ENCODE measurements around the gene LAMTOR5.
"Not testable (repeated sequence)": the region's sequence is repeated elsewhere in the genome, so short reads cannot be mapped to it uniquely, and the experiment has no call there.

LAMTOR5 gene

DNA sequence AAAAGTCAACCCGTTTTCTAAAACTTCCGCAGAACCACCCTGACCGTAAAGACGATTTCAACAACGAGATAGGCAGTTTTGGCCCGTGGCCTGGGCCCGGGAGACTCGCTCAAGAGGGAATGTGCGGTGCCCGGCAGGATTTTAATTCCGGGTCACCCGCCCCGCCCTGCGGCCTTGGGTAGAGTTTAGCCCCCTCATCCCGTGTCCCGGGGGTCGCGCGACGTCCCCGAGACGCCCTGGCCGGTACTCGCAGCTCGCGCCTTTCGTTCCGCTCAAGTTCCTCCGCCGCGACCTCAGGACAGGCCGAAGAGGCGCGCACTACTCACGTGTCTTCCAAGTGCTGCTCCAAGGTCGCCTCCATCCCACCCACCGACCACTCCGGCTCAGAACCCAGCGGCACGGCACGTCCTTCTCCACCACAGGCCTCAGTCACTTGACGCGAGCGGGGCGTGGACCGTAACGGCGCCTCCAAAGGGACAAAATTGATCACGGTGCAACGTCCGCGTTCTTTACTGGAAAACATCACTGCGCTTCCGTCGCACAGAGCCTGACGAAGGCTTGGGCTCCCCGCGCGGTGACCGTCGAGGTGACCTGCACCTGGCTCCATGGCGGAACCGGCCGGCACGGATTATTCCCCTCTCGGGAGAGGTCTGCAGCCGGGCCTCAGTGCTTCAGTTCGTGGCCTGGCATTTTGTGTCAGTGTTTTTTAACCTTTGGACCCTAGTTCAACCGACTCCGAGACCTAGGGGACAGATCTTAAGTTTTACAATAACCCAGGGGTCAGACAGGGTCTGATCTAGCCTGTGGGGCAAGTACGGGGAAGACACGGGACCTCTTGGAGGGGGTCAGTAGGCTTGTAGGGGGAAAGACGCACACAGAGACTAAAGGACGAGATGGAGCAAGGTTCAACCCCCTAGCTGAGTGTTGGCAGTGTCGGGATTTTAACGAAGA lies at the start of gene LAMTOR5:
TSS of gene LAMTOR5 (minus strand) at position 435 of the 951 bp plus-strand sequence. CDS start at position 361, 74 bp downstream.
- peak; percentile 89 for DNase-seq

DNA sequence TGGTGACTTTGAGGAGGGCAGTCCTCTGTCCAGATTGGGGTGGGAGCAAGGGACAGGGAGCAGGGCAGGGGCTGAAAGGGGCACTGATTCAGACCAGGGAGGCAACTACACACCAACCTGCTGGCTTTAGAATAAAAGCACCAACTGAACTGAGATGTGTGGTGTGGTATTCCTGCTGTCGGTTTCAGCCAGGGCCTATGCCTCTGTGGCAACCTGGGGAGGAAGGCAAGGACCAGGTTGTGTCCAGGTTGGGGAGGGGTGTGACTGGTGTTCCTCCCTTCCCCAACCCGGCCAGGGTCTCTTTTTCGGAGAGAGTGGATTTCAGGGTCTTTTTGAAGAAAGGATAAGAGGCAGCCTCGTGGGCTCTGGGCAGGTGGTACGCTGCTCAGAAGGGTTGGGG lies 49.7 kb upstream of the LAMTOR5 start:
- DNase-seq, result no peak

DNA sequence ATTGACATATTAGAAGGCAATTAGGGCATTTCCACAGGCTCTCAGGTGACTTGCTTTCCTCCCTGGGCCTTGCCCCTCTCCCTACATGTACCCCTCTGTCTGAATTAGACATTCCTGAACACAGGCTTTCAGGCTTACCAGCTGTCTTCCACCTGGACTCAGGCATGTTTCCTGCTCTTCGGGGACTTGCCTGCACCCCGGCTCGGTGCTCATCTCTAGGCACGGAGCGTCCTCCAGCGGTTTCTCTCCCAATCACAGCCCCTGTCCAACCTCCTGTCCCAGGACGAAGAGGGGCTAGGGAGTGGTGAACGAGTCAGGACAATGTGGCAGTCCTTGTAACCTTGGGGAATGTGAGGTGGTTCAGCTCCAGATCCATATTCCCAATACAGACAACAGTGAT lies 47.7 kb upstream of the LAMTOR5 start:
- no peak for DNase-seq

DNA sequence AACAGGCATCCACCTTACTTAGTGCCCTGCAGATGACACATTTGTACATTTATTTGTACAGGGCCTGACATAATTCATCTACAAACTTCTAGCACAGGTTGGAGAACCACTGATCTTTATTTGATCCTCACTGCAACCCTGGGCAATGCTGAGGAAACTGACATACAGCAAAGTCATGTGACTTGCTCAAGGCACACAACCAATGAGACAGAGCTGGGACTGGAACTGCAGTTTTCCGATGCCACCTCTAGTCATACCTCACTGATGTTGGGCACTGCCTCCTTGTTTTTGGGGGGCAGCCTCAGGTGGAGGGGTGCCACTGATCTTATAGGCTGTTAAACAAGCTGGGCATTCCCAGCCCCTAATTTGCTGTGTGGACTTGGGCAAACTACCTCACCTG lies 46.8 kb upstream of the LAMTOR5 start:
- no peak for DNase-seq

DNA sequence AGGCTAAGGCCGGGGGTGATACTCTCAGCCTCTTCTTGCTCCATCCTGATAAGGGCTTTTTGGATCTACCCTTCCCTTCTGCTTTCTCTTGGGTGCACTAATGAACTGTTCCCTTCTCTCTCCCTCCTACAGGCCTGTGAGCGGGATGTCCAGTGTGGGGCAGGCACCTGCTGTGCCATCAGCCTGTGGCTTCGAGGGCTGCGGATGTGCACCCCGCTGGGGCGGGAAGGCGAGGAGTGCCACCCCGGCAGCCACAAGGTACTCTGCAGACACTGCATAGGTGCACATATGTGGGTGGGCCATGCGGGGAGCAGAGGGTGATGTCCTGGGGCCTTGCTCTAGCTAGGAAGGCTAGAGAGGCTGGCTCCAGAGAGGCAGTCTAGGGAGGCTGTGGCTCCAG lies 46.3 kb upstream of the LAMTOR5 start:
- no peak for DNase-seq

DNA sequence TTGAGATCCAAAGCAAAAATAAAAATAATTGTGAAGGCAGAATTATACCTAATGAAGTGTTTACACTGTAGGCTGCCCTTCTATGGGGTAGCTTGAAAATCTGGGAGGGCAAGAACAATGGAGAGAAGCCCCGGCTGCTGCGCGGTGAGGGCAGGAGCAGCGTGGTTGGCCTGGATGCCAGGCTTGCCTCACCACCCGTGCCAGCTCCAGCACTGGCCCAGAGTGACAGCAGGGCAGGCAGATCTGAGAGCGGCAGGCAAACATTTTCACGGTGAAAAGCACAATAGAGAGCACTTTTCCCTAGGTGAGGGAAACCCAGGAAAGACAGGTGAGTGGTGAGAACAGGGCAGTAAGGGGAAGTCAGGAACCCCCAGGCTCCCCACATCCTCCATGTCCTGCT lies 44.8 kb upstream of the LAMTOR5 start:
- DNase-seq, result no peak

DNA sequence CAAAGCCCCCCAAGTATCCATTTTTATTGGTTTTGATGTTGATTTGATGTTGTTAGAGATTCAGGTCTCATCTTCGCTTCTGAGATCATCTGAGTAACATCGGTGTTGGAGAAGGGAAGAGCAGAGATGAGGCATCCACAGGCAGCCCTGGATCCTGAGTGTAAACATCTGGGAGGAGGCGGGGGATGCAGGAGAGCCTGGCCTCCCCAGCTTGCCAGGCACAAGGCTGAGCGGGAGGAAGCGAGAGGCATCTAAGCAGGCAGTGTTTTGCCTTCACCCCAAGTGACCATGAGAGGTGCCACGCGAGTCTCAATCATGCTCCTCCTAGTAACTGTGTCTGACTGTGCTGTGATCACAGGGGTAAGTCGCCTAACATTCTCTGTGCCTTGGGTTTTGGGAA lies 43.4 kb upstream of the LAMTOR5 start, which contains the start of gene PROK1:
TSS of gene PROK1 (plus strand) at position 221 of the 400 bp plus-strand sequence. CDS start at position 289, 68 bp downstream.
- DNase-seq, result no peak

DNA sequence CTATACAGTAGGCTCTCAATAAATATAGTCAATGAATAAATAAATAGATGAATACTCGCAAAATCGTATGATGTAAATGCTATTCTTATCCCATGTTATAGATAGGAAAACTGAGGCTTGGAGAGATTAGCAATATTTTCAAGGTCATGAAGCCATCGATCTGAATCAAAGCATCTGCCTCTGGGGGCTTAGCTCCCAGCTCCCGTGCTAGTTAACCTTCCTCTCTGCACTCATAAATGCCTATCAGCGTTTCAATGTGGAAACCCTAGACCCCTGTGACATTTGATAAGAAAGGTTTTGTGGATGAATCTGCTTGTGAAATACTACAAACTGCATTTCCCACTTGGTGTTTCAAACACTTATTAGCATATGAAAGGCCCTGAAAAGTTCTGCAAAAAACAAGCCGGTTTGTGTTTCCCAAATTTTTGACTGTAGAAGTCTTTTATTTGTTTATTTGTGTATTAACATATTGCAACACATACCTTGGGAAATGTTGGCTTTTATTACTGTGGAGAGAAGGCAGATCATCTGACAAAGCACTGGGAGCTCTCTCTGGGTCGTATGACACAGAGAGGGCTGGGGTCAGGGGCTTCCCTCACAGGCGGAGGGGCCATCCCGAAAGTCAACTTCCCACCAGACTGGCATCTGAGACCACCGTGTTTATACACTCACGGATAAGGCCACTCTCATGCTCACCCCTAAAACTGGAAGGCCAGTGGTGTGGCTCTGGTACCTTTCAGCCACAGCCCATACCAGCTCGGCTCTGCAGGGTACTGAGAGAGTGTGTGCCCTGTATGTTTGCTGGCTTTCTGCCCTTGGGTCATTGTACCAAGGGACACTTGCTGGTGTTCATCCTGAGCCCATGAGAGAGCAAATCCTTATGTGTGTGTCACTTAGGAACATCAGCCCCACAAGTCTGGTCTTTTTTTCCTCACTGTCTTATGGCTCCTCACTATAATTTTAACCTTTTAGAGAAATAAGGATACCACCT lies 42.5 kb upstream of the LAMTOR5 start:
- DNase-seq, result no peak

DNA sequence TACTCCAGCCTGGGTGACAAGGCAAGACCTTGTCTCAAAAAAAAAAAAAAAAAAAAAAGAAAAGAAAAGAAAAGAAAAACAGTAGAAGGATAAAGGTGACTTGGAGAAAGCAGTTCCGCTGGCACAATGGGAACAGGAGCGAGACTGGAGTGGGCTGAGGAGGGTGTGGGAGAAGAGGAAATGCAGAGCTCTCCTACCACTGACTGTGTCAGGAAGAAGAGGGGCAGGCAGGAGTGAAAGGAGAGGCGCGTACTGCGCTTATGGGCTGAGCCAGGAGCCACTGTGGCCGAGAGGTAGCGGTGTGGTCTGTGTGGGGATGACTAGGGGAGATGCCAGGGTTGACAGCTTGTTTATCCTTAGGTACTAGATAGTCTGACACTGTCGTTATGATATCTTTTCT lies 37.1 kb upstream of the LAMTOR5 start:
- DNase-seq, result no peak

DNA sequence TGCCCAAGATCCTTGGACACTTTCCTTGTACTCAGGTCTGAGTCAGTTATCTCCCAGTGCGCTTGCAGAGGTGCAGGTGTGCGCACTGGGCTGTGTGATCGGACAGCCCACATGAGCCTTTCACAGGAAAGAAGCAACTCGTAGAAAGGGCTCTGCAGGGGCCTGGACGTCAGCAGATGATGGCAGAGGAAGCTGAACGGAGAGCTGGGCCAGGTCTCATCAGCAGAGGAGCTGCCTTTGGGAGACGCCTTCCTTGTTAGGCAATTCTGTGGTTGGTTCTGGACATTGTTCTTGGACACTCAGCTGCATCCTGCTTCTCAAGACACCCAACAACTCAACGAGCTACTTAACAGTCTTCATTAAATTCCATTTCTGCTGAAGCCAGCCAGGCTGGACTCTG lies 36.0 kb upstream of the LAMTOR5 start:
- no peak for DNase-seq

DNA sequence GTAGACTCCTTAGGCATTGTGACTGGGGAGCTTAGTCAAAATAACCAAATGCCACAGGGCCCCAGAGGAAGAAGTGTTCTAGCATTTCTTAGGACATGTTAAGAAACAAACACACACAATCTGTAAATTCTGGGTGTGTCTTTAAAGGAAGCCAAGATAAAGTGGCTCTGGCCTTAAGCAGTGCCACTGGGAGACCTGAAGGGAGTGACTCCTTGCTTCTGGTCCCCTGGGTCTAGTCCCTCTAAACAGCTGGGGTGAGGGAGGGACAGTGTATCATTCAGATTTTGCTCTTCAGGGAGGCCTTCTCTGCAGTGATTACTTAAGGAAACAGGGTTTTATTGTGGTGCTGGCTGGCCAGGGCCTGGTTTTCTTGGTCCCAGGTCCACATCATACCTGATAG lies 34.4 kb upstream of the LAMTOR5 start:
- no peak for DNase-seq

DNA sequence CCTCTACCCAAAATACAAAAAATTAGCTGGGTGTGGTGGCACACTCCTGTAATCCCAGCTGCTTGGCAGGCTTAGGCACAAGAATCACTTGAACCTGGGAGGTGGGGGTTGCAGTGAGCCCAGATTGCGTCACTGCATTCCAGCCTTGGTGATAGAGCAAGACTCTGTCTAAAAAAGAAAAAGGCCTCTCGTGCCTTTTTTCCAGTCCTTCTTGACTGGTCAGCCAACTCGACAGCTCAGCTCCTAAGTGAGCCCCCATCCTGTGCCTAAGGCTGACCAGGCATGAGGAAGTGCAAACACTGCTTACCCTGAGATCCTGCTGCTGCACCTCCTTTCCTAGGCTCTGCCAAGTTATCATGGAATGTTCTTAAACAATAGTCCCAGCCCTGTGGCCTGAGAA lies 33.4 kb upstream of the LAMTOR5 start:
- no peak for DNase-seq

DNA sequence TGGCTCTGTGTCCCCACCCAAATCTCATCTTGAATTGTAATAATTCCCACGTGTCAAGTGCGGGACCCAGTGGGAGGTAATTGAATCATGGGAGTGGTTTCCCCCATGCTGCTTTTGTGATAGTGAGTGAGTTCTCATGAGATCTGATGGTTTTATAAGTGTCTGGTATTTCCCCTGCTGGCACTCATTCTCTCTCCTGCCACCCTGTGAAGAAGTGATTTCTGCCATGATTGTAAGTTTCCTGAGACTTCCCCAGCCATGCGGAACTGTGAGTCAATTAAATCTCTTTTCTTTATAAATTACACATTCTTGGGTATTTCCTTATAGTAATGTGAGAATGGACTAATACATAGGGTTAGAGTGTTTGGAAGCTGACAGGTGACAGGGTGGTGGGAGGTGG lies 32.4 kb upstream of the LAMTOR5 start:
- DNase-seq, result not testable (repeated sequence)

DNA sequence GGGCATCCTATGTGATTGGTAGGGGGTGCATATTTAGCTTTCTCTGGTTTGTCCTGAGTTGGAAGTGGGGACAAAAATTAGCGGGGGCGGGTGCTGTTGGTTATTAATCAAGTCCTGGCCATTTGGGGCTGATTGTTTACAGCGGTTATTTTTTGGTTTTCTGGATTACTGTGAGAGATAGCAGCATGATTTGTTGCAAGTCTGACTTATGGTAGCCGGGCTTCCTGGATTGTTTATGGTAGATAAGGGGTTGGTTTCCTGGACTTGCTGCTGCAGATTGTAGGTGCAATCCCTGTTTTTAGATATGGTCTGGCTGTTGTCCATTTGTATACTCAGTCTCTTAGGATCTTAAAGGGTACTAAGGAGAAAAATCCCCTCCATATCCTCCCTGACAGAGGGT lies 31.4 kb upstream of the LAMTOR5 start:
- DNase-seq, result no peak

DNA sequence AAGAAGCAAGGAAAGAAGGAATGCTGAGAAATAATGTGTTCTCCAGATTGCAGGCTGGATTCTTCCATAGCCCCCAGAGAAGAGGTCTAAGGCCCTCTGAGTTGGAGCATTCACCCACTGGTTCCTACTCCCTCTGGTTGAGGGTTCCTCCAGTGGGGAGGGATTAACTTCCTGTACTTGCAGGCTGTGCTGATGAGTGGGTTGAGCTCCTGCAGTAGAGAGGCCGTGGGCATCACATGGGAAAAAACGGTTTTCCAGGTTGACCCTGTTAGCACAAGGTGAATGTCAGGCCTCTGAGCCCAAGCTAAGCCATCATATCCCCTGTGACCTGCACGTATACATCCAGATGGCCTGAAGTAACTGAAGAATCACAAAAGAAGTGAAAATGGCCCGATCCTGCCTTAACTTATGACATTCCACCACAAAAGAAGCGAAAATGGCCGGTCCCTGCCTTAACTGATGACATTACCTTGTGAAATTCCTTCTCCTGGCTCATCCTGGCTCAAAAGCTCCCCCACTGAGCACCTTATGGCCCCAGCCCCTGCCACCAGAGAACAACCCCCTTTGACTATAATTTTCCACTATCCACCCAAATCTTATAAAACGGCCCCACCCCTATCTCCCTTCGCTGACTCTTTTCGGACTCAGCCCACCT lies 30.3 kb upstream of the LAMTOR5 start:
- not testable (repeated sequence) for DNase-seq

DNA sequence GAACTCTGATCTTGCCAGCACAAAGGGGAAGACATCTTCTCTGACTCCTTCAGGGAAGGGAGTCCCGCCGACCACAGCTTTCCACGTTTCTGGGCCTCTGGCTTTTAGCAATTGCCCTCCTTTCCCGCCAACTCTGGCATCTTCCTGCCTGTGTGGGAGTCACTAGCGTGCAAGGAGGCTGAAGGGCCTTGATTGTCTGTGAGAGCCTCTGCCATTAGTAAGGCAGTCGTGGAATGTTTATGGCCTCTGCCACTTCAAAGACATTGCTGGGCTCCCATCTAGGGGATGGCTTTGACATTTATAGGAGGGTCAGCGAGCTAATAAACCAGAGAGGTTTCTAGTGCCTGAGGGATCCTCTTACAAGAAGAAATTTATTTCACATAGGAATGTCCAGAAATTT lies 29.1 kb upstream of the LAMTOR5 start:
- DNase-seq, result no peak

DNA sequence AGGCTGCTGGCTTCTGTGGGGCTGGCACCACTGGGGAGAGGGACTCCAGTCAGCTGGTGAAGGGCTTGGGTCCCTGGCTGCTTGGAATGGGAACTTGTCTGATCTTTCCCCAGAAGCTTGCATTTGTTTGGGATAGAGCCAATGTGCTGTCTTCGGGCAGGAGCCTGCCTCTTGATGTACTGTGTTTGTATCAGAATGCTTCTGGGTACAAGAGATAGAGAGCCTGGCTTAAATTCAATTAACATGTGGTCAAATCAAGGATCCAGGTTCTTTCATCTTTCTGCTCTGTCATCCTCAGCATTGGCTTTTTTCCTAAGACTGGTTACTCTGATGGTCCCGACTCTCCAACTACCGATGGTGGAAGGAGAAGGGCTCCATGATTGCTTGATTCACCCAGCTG lies 27.5 kb upstream of the LAMTOR5 start:
- DNase-seq, result no peak

DNA sequence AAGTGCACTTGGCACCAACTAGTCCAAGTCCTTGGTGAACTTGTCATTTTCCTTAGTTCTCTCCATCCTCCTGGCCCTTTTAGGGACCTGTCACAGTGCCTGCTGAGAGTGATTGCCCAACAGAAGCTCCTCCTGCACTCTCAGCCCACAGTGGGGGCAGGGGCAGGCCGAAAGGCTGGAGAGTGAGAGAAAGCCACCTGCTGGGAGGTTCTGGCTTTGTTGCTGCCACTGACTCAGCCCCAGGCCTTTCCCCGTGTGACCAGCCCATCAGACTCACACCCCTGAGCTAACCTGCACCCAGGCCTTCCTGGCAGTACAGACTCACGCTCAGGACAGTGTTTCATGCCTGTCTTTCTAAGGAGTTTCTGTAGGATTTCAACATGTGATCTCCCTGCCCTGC lies 26.3 kb upstream of the LAMTOR5 start:
- no peak for DNase-seq

DNA sequence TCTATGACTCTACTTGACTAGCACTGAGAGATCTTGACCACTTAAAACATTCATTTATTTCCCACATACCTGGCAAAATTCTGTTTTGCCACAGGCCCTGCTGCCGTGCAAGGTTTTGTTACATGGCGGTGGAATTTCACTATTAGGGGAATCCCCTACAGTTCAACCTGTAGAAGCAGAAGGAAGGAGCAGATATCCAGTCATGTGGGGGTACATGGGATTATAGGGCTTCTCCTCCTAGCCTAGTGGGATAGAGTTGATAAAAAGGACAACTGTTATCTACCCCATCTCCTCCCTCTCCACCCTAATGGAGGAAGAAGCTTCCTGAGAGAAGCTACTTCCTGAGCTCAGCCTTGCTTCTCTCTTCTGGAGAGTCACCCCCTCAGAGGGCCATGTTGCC lies 25.7 kb upstream of the LAMTOR5 start:
- no peak for DNase-seq

DNA sequence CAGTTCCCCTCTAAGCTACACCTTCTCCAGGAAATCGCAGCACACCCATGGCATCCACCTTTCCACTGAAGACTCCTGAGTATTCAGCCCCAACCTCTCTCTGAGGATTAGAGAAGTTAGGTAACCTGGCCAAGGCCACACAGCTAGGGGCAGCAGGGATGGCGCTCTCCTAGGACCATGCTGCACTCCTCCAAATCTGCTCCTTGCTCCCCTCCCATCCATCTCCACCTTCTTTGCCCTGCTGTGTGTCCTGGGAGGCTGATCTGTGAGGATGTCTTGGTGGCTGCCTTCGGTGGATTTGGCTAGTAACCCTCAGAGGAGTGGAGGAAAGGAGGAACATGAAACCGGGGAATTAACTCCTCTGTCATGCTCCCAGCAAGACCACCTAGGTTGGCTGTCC lies 23.4 kb upstream of the LAMTOR5 start:
- no peak for DNase-seq

DNA sequence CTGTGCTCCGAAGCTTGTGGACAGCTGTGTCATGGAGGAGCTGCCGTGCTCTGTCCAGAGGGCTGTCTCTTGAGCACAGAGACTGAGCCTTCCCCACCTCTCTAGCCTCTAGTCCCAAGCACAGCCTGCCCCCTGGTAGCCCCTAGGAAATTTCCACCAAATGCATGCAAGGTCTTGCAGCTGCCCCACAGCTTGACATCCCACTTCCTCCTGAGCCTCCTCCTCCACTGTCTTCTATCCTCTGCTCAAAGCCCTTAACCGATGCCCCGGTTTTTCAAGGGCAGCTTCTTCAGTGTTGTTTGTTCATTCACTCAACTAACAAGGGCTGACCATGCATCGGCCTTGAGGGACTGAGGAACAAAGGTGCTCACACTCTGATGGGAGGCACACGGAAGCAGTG lies 22.9 kb upstream of the LAMTOR5 start:
- DNase-seq, result no peak

DNA sequence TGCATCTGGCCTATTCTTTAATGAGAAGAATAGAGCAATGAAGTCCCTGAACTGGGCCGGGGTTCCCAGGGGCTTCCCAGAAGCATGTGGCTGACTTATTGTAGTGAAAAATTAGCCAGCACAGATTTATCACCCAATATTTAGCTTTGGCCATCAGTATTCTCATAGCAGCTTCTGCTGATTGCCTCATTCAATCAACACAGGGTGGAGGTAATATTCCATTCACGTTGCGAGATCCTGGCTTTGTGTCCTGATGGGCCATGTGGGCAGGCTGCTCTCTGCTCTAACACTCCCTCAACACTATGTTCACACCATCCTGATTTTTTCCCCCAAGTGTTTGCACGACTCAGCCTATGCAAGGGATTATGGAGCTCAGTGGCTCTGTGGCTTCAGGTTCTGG lies 21.5 kb upstream of the LAMTOR5 start:
- DNase-seq, result no peak

DNA sequence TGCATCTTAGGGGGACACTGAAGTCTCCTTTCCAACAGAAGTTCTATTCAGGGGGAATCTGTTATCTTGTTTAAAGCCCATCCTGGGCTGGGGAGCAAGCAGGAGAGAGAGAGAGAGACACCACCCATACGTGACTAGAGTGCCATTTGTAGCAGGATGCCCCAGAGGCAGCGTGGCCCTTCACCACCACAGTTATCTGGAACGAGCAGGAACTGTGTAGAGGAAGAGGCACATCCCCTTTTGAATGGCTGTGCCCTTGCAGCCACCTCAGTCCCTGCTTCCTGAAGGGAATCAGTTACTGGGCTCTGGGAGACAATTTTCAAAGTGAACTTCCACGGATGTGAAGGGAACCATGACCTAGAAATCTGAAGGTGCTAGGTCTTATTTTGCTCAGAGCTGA lies 19.4 kb upstream of the LAMTOR5 start:
- no peak for DNase-seq

All from NCI-H2171 treated with DMSO at 0.1 percent for 48 hours (cell line).